ENCODE data around the gene PNLDC1.

Gene PNLDC1

DNA sequence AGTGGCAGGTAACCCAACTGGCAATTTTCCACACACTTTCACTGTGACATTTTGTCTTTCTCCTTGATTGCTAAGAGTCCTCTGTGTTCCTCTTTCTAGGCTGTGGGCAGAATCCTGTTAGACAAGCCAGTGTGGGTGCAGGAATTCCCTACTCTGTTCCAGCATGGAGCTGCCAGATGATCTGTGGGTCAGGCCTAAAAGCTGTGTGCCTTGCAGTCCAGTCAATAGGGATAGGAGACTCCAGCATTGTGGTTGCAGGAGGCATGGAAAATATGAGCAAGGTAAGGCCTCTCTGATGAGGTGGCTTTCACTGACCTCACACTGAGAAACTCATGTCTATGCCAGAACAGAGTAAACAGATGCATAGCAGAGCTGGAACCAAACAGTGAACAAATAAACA, 33.2 kb upstream of the PNLDC1 start:
- TF ChIP-seq, protein P1, sequence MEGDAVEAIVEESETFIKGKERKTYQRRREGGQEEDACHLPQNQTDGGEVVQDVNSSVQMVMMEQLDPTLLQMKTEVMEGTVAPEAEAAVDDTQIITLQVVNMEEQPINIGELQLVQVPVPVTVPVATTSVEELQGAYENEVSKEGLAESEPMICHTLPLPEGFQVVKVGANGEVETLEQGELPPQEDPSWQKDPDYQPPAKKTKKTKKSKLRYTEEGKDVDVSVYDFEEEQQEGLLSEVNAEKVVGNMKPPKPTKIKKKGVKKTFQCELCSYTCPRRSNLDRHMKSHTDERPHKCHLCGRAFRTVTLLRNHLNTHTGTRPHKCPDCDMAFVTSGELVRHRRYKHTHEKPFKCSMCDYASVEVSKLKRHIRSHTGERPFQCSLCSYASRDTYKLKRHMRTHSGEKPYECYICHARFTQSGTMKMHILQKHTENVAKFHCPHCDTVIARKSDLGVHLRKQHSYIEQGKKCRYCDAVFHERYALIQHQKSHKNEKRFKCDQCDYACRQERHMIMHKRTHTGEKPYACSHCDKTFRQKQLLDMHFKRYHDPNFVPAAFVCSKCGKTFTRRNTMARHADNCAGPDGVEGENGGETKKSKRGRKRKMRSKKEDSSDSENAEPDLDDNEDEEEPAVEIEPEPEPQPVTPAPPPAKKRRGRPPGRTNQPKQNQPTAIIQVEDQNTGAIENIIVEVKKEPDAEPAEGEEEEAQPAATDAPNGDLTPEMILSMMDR (conservative IDR thresholded peaks at IDR 0.05) = no peak

DNA sequence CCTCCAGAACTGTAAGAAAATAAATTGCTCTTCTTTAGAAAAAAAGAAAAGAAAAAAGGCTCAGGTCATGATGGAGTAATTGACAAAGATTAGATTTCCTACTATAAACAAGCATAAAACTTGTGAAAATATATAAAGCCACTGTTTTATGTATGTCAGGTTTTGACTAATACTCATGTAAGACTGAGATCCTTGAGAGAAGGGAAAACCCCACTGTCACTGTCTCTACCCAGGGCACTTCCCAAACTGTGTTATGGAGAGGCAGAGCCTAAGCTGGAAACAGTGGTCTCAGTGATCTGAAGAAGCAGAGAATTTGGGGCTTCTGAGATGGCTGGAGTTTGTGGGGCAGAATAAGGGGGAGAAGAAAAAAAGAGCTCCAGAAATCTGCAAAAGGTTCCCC, 30.6 kb upstream of the PNLDC1 start:
- H3K27ac ChIP-seq = no peak overlapping the region
- TF ChIP-seq, protein P1 (conservative IDR thresholded peaks at IDR 0.05) = no peak

More for the DNA sequence above, 33.2 kb upstream of the PNLDC1 start:
- no peak overlapping the region for H3K27ac ChIP-seq

DNA sequence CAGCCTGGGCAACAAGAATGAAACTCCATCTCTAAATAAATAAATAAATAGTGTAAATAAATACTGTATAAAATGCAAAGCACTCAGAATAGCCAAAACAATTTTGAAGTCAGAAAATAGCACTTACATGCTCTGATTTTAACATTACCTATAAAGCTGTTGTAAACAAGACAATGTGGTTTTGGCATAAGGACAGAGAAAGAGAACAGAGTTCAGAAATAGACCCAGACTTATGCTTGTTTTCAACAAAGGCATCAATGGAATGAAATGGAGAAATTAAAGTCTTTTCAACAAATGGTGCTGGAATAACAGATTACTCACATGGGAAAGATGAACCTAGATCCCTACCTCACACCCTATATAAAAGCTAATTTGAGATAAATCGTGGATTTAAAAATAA, 27.9 kb upstream of the PNLDC1 start:
- TF ChIP-seq, protein P1 (conservative IDR thresholded peaks at IDR 0.05) = no peak
- H3K27ac ChIP-seq = no peak overlapping the region

DNA sequence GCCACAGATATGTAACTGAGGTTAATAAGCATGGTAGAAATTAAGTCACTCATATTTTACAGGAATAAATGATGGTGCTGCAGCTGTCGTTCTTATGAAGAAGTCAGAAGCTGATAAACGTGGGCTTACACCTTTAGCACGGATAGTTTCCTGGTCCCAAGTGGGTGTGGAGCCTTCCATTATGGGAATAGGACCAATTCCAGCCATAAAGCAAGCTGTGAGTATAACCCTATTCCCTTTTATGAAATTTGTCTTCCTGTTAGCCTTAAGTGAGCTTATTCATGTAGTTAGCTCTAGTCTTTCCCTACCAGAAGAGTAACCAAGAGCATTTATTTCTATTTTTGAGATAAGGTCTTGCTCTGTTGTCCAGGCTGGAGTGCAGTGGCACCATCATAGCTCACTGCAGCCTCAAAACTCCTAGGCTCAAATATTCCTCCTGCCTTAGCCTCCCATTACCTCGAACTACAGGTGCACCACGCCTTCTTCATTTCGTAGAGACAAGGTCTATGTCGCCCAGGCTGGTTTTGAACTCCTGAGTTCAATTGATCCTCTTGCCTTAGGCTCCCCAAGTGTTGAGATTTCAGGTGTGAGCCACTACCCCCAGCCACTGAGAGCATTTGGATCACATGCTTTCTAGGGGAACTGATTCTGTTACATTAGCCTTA, 22.7 kb upstream of the PNLDC1 start:
- TF ChIP-seq, protein P1 (conservative IDR thresholded peaks at IDR 0.05) = no peak
- no peak overlapping the region for H3K27ac ChIP-seq

DNA sequence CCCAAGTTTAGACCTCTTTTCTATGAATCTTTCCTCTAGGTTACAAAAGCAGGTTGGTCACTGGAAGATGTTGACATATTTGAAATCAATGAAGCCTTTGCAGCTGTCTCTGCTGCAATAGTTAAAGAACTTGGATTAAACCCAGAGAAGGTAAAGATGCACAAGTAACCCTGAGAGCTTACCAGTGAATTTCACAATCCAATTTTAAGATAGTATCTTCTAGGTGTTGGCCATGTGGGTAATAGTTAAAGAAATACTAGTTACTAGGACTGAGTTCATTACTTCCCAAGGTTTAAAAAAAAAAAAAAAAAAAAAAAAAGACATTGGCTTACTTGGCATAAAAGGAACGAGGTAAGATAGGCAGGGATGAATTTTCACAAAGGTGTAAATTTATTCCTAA, 21.9 kb upstream of the PNLDC1 start:
- TF ChIP-seq, protein P1 (conservative IDR thresholded peaks at IDR 0.05) = no peak
- no peak overlapping the region for H3K27ac ChIP-seq

DNA sequence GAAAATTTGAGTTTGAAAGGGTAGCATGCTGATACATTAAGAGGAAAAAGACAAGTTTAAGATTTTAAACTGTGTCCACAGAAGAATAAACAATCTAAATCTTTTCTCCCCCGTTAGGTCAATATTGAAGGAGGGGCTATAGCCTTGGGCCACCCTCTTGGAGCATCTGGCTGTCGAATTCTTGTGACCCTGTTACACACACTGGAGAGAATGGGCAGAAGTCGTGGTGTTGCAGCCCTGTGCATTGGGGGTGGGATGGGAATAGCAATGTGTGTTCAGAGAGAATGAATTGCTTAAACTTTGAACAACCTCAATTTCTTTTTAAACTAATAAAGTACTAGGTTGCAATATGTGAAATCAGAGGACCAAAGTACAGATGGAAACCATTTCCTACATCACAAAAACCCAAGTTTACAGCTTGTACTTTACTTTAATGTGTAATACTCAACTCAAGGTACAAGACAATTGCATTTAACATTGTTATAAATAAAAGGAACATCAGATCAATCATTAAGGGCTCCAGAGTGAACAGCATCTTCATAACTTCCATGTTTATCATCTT, 21.5 kb upstream of the PNLDC1 start:
- no peak overlapping the region; the same call in 1 of the 2 replicates for H3K27ac ChIP-seq
- TF ChIP-seq, protein P1 (conservative IDR thresholded peaks at IDR 0.05) = no peak

DNA sequence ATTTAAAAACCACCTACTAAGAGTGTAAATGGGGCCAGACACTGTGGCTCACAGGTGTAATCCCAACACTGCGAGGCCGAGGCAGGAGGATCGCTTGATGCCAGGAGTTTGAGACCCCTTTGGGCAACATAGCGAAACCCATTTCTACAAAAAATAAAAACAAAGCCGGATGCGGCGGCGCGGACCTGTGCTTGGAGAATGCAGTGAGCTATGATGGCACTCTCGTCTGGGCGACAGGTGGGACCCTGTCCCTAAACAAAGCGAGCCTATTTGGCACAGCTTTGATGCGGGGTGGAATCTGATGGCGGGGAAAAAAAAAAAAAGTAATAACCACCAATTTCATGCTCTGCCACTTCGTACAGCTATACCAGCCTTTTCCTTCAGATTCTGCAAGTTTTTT, 11.8 kb upstream of the PNLDC1 start:
- TF ChIP-seq, protein P1 (conservative IDR thresholded peaks at IDR 0.05) = no peak
- peak overlapping the region; percentile 92 for H3K27ac ChIP-seq
